HG02938 (cell line): ENCODE results near the gene COL23A1.

Source experiments
- ATAC-seq: cut with Tn5 transposase; IDR thresholded peaks from one replicate; pipeline ENCODE4 v1.9.1; 2021; ENCODE audit warnings: mild to moderate bottlenecking, moderate library complexity; ENCODE audit not compliant: unreplicated experiment

Gene COL23A1

DNA sequence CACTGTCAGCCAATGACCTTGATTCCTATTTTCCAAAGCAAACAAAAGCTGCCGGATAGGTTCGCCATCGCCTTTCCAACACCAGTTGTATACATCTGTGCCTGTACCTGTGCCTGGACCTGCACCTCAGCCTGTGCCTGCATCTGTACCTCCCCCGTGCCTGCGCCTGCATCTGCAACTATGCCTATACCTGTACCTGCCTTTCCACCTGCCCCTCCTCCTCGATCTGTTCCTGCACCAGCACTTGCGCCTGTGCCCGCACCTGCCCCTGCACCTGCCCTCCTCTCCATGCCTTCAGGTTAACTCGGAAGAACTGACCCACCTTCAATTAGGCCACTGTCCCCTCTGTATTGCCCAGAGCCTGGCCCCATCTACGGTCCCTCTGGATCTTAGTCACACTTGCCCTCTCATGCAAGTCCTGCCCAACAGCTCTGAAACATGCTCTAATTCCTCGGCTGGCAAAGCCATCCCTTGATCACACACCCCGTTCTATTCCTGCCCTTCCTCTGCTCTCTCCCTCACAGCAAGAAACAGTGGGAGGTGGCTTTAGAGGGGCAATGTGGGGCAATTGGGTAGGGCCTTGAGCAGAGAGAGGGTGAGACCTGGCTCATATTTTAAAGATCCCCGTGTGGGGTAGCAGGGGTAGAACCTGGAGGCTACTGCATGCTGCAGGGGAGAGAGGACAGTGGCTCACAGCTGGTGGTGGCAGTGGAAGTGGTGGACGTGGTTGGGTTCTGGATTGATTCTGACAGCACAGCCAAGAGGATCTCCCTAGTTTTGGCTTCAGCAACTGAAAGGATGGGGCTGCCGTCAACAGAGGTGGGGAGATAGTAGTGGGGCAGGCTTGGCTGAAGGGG lies 298.0 kb downstream of the COL23A1 start:
- ATAC-seq, result no peak

DNA sequence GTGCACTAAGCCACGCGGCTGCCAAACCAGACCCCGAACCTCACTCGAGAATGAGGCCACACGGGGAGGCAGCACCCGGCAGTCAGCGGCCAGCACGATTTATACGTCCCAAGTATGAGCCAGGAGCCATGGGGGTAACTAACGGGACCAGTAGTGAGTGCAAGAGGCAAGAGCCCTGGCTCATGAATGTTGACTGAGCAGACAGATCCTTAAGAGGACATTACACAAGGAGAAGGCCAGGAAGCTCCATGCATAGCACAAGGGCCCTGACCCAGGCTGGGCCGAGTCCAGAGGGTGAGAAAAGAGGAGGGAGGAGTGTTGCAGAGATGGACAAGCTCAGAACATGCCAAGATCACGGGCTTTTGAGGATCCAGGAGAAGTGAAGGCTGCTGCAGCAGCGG lies 299.0 kb downstream of the COL23A1 start:
- no peak for ATAC-seq

DNA sequence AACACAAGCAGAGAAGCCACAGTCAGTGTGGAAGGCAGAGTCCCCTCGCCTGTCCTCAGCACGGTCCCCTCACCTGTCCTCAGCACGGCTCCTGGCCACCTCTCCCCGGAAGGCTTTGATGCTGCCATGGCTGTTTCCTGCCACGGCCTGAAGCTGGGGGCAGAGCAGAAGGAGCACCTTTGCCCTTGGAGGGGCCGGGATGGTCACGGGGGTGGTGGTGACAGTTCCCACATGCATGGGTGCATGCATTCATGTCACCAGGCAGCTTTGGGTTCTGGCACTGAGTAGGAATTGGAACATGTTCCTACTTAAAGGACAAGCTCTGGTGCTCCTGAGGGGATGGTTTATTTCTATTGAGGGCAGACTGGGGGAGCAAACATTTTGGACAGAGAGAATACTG lies 299.8 kb downstream of the COL23A1 start:
- ATAC-seq, result no peak

DNA sequence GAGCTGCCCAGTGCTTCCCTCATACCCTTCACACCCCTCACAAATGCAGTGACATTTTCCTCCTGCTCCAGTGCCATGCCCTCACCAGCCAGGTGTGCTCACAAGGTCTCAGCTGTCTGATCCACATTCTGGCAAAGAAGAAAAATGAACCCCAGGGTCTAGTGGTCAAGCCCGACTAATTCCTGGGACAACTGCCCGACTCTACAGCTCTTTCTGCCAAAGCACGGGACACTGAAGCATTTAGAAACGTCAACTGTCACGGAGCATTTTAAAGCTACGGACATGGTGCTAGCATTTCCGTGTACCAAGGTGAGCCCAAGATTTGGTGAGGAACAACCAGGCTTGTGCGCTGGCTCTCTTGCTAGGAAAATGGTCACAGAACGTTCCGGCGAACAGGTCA lies 300.8 kb downstream of the COL23A1 start:
- ATAC-seq, result no peak

DNA sequence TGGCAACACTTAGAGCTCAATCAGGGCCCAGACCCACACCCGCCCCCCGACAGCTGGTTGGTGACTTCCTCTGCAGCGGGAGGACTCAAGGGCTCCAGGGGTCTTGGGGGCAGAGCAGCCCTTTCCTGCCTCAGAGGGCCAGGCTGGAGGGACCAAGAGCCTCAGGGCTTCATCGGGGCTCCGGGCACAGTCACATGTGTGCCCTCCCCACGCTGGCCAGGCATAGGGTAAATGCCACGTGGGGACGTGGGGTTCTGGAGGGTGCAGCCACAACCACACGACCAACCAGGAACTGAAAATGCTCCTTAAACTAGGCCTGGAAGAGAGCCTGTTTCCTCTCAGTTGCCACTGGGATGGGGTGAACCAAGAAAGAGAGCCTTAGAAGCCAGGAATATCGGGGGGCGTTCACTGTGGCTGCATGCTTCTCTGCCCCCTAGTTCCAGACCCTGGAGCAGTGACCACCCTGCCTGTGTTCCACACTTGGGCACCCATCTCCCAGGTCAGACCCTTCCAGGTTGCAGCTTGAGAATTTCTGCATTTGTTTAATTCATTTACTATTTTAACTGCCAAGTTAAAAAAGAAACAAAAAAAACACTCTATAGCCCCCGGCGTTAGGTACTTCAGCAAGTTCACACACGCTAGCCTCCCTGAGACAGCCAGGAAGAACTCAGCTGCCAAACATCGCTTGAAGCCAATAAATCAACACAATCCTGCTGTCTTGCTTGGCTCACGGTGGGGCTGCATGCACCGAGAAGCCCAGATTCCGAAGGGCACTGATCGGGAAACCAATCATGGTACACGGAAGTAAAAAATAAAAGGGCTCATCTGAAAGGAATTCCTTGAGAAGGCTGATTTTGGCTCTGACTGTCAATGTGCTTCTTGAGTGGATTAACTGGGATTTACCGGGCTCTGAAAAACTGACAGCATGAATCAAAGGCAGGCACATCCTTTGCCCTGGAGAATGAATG lies 301.5 kb downstream of the COL23A1 start:
- no peak for ATAC-seq

DNA sequence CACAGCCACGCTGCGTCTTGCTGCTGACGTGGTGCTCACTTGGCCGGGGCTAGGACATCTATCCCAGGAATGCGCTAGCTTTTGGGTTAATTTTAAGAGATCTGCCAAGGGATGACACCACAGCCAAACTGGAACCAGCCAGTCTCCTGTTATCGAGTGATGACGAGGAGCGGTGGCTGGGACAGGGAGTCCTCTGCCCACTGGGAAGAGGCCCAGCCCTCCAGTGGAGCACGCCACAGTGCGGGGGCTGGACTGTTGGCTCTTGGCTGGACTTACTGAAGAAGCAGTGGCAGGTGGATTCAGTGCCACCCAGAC lies 302.4 kb downstream of the COL23A1 start:
- no peak for ATAC-seq

DNA sequence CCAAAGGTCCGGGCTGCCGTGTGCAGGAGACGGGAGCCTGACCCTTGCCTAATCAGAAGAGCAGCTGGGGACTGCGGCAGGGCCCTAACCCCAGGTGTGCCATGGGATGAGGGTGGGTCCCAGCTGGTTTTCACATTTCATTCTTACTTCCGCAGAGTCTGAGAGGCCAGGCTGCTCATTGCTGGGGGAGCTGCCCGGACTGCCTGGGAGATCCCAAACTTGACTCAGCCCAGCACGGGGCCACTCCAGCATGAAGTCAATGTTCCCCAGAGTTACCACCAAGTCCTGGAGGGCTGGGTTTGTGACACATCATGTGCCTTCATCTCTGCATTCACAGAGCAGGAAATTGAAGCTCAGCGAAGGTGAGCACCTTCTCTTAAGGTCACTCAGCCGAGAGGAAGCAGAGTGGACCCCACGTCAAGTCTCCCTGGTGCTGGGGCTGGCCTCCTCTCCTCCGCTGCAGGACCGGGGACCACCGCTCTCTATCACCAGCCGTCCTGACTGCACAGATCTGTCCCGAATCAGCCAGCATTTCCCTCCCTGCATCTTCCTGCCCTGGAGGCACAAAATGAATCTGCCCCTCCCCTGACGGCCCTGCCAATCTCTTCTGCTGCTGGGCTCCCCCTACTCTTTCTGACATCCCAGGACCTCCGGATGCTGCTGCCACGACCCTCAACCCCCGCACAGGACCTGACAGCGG lies 303.0 kb downstream of the COL23A1 start:
- no peak for ATAC-seq

DNA sequence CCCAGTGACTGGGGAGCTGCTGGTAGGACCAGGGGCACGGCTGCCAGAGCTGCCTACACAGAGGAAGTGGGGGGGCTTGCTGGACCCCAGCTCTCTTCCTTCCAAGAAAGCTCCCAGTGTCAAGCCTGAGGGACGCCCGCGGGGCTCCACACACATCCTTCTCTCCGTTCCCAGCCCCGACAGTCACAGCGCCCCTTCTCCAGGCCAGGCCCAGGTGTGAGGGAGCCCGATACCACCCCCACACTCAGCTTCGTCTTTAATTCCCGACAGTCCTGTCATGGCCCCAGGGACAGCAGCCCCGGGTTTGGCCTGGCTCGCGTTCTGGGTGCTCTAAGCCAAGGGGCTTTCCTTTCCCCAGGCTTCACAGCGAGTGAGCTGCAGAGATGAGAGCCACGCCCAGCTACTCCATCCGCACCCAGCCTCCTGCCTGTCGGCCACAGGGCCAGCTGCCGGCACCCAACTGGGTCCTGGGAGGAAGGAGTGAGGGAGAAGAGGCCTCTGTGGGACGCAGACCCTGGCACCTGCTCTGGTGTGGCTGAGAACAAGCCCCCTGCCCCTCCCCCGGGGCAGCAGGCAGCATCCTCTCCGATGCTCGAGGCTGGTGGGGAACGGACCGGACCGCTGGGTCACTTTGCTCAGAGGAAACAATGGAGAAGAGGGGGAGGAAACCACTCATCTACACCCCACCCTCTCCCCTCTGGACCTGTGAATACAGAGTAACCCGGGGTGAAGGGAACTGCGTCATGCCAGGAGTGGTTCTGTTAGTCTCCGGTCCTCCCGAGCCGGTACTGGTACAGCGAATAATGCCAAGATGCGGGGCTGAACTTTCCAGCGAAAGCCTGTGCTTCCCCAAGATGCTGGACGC lies 303.7 kb downstream of the COL23A1 start:
- ATAC-seq, result no peak

DNA sequence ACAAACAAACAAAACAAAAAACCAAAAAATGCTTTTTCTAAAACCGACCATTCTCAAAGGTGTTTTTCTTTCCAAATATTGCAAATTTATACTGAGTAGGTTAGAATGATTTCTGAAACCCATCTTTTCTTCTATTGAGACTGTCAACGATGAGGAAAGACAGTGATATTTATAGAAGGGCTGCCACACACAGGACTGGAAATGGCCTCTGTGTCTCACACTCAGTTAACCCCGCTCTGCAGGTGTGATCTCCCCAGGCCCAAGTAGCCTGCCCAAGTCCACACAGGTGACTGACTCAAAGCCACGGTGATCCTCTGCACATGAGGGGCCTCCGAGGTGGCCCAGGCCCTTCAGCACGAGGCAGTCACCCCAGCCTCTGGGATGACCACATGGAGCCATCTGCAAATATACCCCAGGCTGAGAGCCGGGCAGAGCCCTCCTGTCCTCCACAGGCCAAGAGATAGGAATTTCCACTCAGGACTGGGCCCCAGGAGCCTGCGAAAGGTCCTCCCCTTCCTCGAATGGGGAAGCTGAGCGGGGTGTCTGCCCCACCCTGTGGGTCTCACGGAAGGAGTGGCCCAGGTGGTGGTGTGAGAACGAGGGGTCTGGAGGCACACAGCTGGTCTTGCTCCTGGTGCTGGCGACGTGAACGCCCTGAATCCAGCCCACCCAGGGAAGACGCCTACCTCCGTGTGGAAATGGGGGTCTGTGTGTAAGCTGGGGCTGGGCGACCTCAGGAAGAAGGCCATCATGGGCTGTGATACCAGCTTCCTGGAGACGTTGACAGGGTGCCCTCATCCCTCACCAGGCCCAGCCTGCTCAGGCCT lies 304.6 kb downstream of the COL23A1 start:
- no peak for ATAC-seq

DNA sequence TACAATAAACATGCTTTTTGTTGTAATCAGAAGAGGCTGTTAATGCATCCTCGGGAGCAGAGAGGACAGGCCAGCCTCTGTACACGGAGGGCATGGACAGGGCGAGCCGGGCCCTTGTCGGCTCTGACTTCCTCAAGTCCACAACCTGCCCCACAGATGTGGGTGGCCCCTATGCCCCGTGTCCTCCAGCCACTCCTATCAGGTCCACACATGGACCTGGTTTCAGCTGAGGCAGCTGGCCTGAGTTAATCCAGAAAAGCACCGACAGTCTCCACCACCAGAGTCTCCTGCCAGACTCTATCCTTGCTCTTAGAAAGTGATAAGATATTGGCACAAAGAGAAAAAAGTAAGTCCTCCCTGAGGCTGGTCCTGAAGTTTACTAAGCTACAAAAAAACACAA lies 305.2 kb downstream of the COL23A1 start:
- ATAC-seq, result no peak

DNA sequence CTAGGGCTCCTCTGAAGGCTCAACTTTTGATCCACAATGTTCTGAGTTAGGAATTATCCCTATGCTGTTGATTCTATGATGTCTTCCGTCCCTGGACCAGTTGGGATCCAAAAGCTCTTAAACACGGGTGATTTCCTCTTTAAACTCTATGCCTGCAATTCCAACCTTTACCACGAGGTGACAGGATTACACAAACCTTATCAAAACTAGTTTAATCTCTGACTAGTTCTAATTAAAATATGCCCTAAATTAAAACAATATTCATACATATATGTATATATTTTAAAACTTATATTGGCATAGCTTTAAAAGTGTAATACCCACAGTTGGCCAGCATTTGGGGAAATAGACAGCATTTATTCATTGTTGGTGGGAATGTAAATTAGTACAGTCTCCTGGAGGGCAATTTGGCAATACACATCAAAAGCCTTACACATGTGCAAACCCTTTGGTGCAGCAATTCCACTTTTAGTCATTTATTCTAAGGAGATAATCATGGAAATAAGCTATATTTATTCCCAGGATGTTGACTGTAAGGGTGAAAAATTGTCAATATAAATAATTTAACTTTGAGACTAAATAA lies 306.0 kb downstream of the COL23A1 start:
- no peak for ATAC-seq

DNA sequence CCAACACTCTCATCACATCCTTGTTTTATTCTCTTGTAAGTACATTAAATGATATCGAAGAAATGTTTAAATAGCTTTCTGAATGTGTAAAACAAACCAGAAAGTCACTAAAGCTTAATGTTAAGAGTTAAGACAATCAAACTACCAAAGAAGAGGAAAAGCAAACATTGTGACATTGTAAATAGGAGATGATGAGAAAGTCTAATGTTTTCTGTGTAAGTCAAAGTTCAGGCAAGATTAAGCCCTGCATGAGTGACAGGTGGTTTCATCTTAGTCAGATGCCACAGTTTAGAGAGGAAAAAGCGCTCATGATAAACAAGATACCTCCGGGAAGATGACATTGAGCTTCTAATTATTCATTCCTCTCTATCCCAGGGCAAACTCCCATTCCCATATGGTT lies 306.7 kb downstream of the COL23A1 start:
- ATAC-seq, result no peak

DNA sequence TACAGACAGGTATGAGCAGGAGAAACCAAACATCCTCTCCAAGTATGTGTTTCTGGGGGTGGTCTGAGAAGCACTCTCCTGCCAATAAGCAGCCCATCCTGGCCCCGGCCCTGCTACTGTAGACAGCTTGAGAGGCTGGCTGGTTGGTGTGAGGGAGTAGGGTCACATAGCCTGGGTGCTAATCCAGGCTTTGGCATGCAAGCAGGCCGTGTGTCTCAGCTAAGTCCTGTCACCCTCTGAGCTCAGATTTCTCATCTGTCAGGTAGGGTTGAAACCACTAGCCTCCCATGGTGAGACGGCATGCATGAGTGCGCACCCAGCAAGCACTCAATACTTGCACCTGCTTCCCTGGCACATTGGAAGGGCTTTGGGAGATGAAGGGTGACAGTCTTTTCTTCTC lies 307.8 kb downstream of the COL23A1 start:
- ATAC-seq, result no peak

DNA sequence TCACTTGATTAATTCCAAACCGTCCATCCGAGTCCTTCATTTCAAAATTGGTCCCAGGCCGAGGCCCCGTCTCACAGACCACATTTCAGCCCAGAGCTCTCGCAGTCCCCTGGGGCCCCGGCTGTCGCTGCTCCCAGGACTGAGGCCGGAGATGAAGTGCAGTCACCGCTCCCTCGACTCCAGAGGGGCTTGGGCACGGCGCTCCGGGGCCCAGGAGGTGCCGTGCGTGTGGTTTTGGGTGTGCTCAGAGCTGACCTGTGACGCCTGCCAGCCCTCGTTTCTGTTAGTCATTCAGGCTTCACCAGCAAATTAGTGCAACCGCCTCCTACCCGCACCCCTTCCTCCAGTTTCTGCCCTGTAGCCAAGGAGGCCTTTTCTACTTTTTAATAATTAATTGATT lies 308.9 kb downstream of the COL23A1 start:
- ATAC-seq, result no peak

DNA sequence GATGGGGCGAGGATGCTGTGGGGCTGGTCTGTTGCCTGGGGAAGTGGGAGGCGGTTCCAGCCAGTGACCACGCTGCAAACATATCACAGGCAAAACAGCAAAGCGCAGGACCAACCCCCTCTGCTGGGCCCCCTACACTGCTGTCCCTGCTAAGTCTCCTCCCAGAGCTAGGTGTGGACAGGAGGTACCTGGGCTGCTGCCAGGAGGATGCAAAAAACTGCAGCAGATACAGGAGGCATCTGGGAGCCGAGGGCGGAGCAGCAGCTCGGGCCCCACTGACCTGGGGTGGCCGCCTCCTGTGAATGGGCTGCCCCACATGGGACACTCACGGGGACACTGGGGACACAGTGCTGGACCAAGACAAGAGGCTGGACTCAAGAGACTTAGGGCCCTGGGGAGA lies 309.6 kb downstream of the COL23A1 start:
- no peak for ATAC-seq

DNA sequence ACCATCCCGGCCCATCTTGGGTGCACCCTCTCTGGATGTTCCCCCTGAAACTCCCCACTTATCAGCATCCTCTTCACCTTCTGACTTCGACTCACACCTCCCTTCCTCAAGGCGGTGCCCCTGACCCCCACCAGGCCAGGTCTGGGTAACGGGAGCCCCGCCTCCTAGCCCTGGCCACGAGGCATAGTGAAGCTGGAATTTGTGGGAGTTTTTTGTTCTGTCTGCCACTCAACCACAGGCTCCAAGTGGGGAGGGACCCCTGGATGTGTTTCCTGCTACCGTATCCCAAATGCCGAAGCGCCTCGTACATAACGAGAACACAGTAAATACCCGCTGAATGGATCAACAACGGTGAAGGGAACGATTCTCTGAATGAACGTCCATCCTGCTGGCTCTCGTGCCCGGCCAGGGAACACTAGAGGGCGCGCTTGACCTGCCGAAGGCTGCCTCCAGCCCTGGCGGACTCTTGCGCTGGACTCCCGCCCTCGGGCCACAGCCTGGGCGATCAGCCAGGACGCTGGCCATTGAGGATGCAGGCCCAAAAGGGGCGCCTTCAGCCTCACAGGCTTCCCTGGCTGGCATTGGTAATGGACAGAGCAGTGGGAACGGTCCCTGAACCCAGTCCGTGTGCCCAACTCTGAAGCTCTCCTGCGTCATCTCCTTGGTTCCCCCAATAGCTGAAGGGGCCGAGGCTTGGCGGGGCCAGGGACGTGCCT lies 310.3 kb downstream of the COL23A1 start:
- peak; percentile 73 for ATAC-seq

DNA sequence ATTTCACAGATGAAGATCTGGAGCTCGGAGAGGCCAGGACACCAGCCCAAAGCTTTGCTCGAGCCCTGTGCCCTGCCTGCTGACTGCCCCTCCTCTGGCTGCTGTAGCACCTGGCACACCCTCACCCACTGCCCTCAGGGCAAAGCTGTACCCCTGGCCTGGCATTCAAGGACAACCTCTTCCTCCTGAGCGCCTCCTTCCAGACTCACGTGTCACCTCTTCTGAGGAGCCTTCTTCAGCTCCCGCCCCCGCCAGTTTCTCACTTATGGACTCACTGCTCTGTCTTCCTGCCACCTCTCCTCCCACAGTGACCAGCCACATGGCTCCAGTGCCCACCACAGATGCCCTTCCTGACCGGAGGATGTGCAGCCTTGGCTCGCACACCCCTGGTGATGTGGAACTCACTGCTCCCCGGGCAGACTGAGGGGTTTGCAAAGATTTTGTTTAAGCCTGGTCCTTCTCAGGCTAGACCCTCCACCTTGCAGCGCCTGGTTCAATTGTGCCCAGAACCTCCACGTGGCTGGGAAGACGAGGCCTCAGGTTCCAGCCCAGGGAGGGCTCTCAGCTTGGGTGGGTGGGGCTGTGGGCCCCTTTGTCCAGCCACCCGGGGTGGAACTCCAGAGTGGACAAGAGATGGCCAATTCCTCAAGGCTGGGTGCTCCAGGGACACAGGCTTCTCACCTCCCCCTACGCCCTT lies 311.0 kb downstream of the COL23A1 start:
- no peak for ATAC-seq
